ENCODE results near the gene TBX2. TPM values are rescaled to one million over a fixed set of nuclear protein-coding genes. Genes with fewer than 3 reads are reported as not detected.
A peak's percentile ranks its signal among the peaks of the same experiment; 100 is the strongest.

TBX2 gene
- total and polyA plus RNA-seq, 9 of the 15 experiments (the other 6 are each of a cell fraction or from before 2014, with no cell fraction given) = 0.18 TPM; not detected in 8

DNA sequence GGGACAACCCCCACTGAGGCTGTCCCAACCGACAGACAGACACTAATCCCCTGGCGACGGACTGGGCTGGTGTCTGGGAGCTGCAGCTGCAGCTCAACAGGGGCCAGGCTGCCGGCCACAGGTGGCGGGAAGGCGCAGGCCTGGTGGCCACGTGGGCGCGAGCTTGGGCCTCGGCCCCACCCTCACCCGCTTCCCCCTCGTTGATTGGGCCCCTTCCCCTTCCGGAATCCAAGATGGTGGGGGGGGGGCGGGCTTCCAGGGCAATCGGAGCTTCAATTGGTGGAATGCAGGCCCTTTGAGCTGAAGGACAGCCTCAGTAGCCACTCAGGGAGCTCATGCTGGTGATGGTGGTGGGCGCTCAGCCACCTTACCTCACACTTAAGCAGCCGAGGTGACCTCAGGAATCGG is 43.8 kb downstream of the TBX2 start:
- Histone ChIP-seq H3K9me1 (ENCODE audit: control insufficient read depth, insufficient read depth, low read length) (no peaks in the 10 kb centered on the region), H3K4me3 (no peak overlapping the region), H4K20me1 (replicated peaks; ENCODE audit: control insufficient read depth, insufficient read depth, low read length) (no peaks in the 10 kb centered on the region), H2AFZ (ENCODE audit: low read depth, low read length) (peak overlapping the region; percentile 80), H3K27me3 (ENCODE audit: control insufficient read depth in 2 of 2, insufficient read depth in 2 of 2, low read length in 2 of 2) (peaks cover under 1 to 16% of the 10 kb centered on the region in 2 experiments; a peak in 3 of 5 replicates), H3K79me2 (ENCODE audit: control insufficient read depth, insufficient read depth, low read length) (no peaks in the 10 kb centered on the region), H3K4me2 (ENCODE audit: insufficient read depth, low read length) (no peak overlapping the region), H3K4me1 (replicated peaks in 1 of 2; ENCODE audit: control insufficient read depth in 2 of 2, insufficient read depth in 2 of 2, low read length in 2 of 2) (peaks cover 3 to 11% of the 10 kb centered on the region in 2 experiments; a peak in 3 of 5 replicates), H3K27ac (ENCODE audit: extremely low read depth, low read depth, low read length) (no peak overlapping the region), H3K9me3 (replicated peaks; ENCODE audit: control insufficient read depth, insufficient read depth, low read depth, low read length) (no peaks in the 10 kb centered on the region), H3K36me3 (ENCODE audit: control insufficient read depth, insufficient read depth, low read length) (no peaks in the 10 kb centered on the region), H3K9ac (ENCODE audit: insufficient read depth in 1 of 2, low read depth in 2 of 2, low read length in 2 of 2) (no peak overlapping the region)
- ATAC-seq (peak; percentile 82), DNase-seq (ENCODE audit: extremely low read depth in 1 of 4, low spot score in 3 of 4) (peak; percentile 20 to 87 (median 68)), FAIRE-seq (no peak)
- BruUV-seq (replicated peaks) = no TSS peak
- intact Hi-C loops (cut with micrococcal nuclease) = no loop called here
- ChIA-PET CTCF (ENCODE audit: low intra/inter-chr PET ratio) (no interaction called here), POLR2A (interaction anchor here (1.2 kb wide), 1 partner anchor 17 kb away, joined by 4 read pairs; no protein-coding TSS in a partner anchor)
- in situ Hi-C loops (cut with MboI) = loop anchor here (25.0 kb wide), 1 partner anchor 669 kb away; no protein-coding TSS in a partner anchor
- WGBS (ENCODE audit: insufficient coverage, low coverage, missing lambda C conversion rate) = 21% methylated on average over 8 of the region's 18 CpGs
- TF ChIP-seq KDM5B (IDR thresholded peaks at IDR 0.05; ENCODE audit: insufficient replicate concordance, low read depth, low read length) (no peak), GTF2E2 (tag; IDR thresholded peaks at IDR 0.05) (no peak), RBM17 (IDR thresholded peaks at IDR 0.05; ENCODE audit: borderline replicate concordance, low read depth, low read length) (no peak), NFIC (IDR thresholded peaks at IDR 0.05) (no peak), ZC3H11A (IDR thresholded peaks at IDR 0.05; ENCODE audit: low read depth, low read length) (no peak), MCM2 (IDR thresholded peaks at IDR 0.05; ENCODE audit: low read depth) (no peak), ZNF766 (CRISPR knock-in tag; conservative IDR thresholded peaks at IDR 0.05) (no peak), ZNF143 (CRISPR knock-in tag; IDR thresholded peaks at IDR 0.05) (no peak), KAT8 (IDR thresholded peaks at IDR 0.05; ENCODE audit: low read depth) (no peak)
- TF ChIP-seq, protein P1, sequence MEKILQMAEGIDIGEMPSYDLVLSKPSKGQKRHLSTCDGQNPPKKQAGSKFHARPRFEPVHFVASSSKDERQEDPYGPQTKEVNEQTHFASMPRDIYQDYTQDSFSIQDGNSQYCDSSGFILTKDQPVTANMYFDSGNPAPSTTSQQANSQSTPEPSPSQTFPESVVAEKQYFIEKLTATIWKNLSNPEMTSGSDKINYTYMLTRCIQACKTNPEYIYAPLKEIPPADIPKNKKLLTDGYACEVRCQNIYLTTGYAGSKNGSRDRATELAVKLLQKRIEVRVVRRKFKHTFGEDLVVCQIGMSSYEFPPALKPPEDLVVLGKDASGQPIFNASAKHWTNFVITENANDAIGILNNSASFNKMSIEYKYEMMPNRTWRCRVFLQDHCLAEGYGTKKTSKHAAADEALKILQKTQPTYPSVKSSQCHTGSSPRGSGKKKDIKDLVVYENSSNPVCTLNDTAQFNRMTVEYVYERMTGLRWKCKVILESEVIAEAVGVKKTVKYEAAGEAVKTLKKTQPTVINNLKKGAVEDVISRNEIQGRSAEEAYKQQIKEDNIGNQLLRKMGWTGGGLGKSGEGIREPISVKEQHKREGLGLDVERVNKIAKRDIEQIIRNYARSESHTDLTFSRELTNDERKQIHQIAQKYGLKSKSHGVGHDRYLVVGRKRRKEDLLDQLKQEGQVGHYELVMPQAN (IDR thresholded peaks at IDR 0.05; ENCODE audit: borderline replicate concordance) = no peak
- TF ChIP-seq, protein P2, sequence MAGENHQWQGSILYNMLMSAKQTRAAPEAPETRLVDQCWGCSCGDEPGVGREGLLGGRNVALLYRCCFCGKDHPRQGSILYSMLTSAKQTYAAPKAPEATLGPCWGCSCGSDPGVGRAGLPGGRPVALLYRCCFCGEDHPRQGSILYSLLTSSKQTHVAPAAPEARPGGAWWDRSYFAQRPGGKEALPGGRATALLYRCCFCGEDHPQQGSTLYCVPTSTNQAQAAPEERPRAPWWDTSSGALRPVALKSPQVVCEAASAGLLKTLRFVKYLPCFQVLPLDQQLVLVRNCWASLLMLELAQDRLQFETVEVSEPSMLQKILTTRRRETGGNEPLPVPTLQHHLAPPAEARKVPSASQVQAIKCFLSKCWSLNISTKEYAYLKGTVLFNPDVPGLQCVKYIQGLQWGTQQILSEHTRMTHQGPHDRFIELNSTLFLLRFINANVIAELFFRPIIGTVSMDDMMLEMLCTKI (IDR thresholded peaks at IDR 0.05; ENCODE audit: partially characterized antibody) = no peak
- TF ChIP-seq, protein P3, sequence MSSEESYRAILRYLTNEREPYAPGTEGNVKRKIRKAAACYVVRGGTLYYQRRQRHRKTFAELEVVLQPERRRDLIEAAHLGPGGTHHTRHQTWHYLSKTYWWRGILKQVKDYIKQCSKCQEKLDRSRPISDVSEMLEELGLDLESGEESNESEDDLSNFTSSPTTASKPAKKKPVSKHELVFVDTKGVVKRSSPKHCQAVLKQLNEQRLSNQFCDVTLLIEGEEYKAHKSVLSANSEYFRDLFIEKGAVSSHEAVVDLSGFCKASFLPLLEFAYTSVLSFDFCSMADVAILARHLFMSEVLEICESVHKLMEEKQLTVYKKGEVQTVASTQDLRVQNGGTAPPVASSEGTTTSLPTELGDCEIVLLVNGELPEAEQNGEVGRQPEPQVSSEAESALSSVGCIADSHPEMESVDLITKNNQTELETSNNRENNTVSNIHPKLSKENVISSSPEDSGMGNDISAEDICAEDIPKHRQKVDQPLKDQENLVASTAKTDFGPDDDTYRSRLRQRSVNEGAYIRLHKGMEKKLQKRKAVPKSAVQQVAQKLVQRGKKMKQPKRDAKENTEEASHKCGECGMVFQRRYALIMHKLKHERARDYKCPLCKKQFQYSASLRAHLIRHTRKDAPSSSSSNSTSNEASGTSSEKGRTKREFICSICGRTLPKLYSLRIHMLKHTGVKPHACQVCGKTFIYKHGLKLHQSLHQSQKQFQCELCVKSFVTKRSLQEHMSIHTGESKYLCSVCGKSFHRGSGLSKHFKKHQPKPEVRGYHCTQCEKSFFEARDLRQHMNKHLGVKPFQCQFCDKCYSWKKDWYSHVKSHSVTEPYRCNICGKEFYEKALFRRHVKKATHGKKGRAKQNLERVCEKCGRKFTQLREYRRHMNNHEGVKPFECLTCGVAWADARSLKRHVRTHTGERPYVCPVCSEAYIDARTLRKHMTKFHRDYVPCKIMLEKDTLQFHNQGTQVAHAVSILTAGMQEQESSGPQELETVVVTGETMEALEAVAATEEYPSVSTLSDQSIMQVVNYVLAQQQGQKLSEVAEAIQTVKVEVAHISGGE (CRISPR knock-in tag; IDR thresholded peaks at IDR 0.05) = peak in 1 of 3 experiments; percentile 52; a peak in 2 of 6 replicates
- TF ChIP-seq, protein P4, sequence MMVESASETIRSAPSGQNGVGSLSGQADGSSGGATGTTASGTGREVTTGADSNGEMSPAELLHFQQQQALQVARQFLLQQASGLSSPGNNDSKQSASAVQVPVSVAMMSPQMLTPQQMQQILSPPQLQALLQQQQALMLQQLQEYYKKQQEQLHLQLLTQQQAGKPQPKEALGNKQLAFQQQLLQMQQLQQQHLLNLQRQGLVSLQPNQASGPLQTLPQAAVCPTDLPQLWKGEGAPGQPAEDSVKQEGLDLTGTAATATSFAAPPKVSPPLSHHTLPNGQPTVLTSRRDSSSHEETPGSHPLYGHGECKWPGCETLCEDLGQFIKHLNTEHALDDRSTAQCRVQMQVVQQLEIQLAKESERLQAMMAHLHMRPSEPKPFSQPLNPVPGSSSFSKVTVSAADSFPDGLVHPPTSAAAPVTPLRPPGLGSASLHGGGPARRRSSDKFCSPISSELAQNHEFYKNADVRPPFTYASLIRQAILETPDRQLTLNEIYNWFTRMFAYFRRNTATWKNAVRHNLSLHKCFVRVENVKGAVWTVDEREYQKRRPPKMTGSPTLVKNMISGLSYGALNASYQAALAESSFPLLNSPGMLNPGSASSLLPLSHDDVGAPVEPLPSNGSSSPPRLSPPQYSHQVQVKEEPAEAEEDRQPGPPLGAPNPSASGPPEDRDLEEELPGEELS (CRISPR knock-in tag; IDR thresholded peaks at IDR 0.05; ENCODE audit: borderline replicate concordance) = no peak
